MM.1S (cell line): ENCODE results near the gene THG1L.
"Not testable (repeated sequence)": the region's sequence is repeated elsewhere in the genome, so short reads cannot be mapped to it uniquely, and the experiment has no call there.

Experiments
- CTCF ChIP-seq: fragments of 300-600 bp; sonication (generic); IDR thresholded peaks from 2 replicates; pipeline ENCODE4 v1.5.1; 2016; ENCODE audit warnings: antibody characterized with exemption, low read length, mixed read lengths
- EZH2 ChIP-seq: fragments of 300-600 bp; sonication (generic); optimal IDR thresholded peaks from 2 replicates; pipeline ENCODE3; 2017; ENCODE audit warnings: low read depth, mild to moderate bottlenecking, antibody characterized with exemption, low read length, mixed read lengths
- EZH2phosphoT487 ChIP-seq: fragments of 300-600 bp; sonication (generic); IDR thresholded peaks from 2 replicates; pipeline ENCODE4 v1.6.1; 2018; ENCODE audit warnings: antibody characterized with exemption, low read length

DNA sequence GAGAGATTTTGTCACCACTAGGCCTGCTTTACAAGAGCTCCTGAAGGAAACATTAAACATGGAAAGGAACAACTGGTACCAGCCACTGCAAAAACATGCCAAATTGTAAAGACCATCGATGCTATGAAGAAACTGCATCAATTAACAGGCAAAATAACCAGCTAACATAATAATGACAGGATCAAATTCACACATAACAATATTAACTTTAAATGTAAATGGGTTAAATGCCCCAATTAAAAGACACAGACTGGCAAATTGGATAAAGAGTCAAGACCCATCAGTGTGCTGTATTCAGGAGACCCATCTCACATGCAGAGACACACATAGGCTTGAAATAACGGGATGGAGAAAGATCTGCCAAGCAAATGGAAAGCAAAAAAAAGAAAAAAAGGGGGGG is 8.3 kb upstream of the THG1L start:
- not testable (repeated sequence) for TF ChIP-seq CTCF, EZH2, EZH2phosphoT487
